RWPE2 (cell line): Measurements from ENCODE around the gene FANK1.

Source experiments
- ATAC-seq: fragments of 200-7000 bp; cut with Tn5 transposase; 3 replicates; pipeline ENCODE4 v1.9.1; 2021; ENCODE audit warnings: low read depth
- DNase-seq: peaks from one replicate; pipeline ENCODE4 v3.0.0-alpha.2; 2020; ENCODE audit warnings: low spot score
- H3K27ac ChIP-seq: fragments of 450-650 bp; 2 replicates; pipeline ENCODE4 v1.5.1; 2017; ENCODE audit warnings: mild to moderate bottlenecking; ENCODE audit not compliant: poor library complexity, severe bottlenecking
- H3K27me3 ChIP-seq: fragments of 250-450 bp; sonication (Bioruptor Pico); 2 replicates; pipeline ENCODE4 v1.5.1; 2021; ENCODE audit warnings: mild to moderate bottlenecking, moderate library complexity; ENCODE audit not compliant: insufficient read depth, poor library complexity, severe bottlenecking
- H3K36me3 ChIP-seq: fragments of 250-450 bp; sonication (Bioruptor Pico); 2 replicates; pipeline ENCODE4 v1.5.1; 2020; ENCODE audit warnings: low read depth, mild to moderate bottlenecking, moderate library complexity
- H3K4me1 ChIP-seq: fragments of 250-450 bp; sonication (Bioruptor Pico); 2 replicates; pipeline ENCODE4 v1.5.1; 2021; ENCODE audit warnings: mild to moderate bottlenecking, moderate library complexity; ENCODE audit not compliant: insufficient read depth, poor library complexity, severe bottlenecking
- H3K4me3 ChIP-seq: fragments of 250-450 bp; sonication (Bioruptor Pico); 2 replicates; pipeline ENCODE4 v1.5.1; 2021; ENCODE audit warnings: mild to moderate bottlenecking, moderate library complexity; ENCODE audit not compliant: severe bottlenecking
- H3K9me3 ChIP-seq: fragments of 250-450 bp; sonication (Bioruptor Pico); 2 replicates; pipeline ENCODE4 v1.5.1; 2021; ENCODE audit warnings: mild to moderate bottlenecking, moderate library complexity; ENCODE audit not compliant: severe bottlenecking
- CTCF ChIP-seq: fragments of 450-650 bp; IDR thresholded peaks from one replicate; pipeline ENCODE4 v1.5.1; 2017; ENCODE audit warnings: mild to moderate bottlenecking, moderate library complexity; ENCODE audit not compliant: poor library complexity, severe bottlenecking

Gene FANK1

GRCh38 chr10:125933693-125934092, 37.3 kb downstream of the FANK1 start:
- DNase-seq (no peak), ATAC-seq (no peak)
- TF ChIP-seq CTCF, result no peak

GRCh38 chr10:125936331-125936730, 40.0 kb downstream of the FANK1 start:
- DNase-seq (no peak), ATAC-seq (no peak)
- Histone ChIP-seq H3K27ac (no peak overlapping the region), H3K9me3 (no peaks in the 10 kb centered on the region), H3K4me3 (no peak overlapping the region), H3K4me1 (peaks cover 3% of the 10 kb centered on the region), H3K36me3 (no peaks in the 10 kb centered on the region), H3K27me3 (no peaks in the 10 kb centered on the region)
- TF ChIP-seq CTCF, result no peak

More at GRCh38 chr10:125933693-125934092, 37.3 kb downstream of the FANK1 start:
- Histone ChIP-seq H3K36me3 (no peaks in the 10 kb centered on the region), H3K4me1 (peaks cover 3% of the 10 kb centered on the region), H3K27ac (no peak overlapping the region), H3K4me3 (no peak overlapping the region), H3K27me3 (no peaks in the 10 kb centered on the region), H3K9me3 (no peaks in the 10 kb centered on the region)

GRCh38 chr10:125940515-125940914, 44.2 kb downstream of the FANK1 start:
- TF ChIP-seq CTCF, result no peak
- Histone ChIP-seq H3K4me3 (no peak overlapping the region), H3K27ac (no peak overlapping the region), H3K9me3 (no peaks in the 10 kb centered on the region), H3K4me1 (no peaks in the 10 kb centered on the region), H3K27me3 (no peaks in the 10 kb centered on the region), H3K36me3 (no peaks in the 10 kb centered on the region)
- no peak for ATAC-seq
- DNase-seq, result no peak

GRCh38 chr10:125951290-125951689, 54.9 kb downstream of the FANK1 start:
- no peaks in the 10 kb centered on the region for H3K9me3 ChIP-seq
- no peak overlapping the region for H3K27ac ChIP-seq
- no peaks in the 10 kb centered on the region for H3K27me3 ChIP-seq
- no peak for TF ChIP-seq CTCF
- no peaks in the 10 kb centered on the region for H3K4me1 ChIP-seq
- no peak for ATAC-seq
- no peak overlapping the region for H3K4me3 ChIP-seq
- H3K36me3 ChIP-seq, result no peaks in the 10 kb centered on the region
- no peak for DNase-seq

- Histone ChIP-seq H3K27ac (no peak overlapping the region), H3K4me1 (no peaks in the 10 kb centered on the region), H3K9me3 (no peaks in the 10 kb centered on the region), H3K36me3 (no peaks in the 10 kb centered on the region), H3K4me3 (no peak overlapping the region), H3K27me3 (no peaks in the 10 kb centered on the region)
- no peak for TF ChIP-seq CTCF
- ATAC-seq, result no peak
- DNase-seq, result no peak
Measured at GRCh38 chr10:125953778-125954385, 57.5 kb downstream of the FANK1 start.
